HG03378 (cell line): Measurements from ENCODE around the gene LIM2.
"Not testable (repeated sequence)": the region's sequence is repeated elsewhere in the genome, so short reads cannot be mapped to it uniquely, and the experiment has no call there.

Experiments
- ATAC-seq: cut with Tn5 transposase; IDR thresholded peaks from one replicate; pipeline ENCODE4 v1.9.1; 2021; ENCODE audit warnings: mild to moderate bottlenecking, moderate library complexity; ENCODE audit not compliant: unreplicated experiment

The LIM2 gene

GRCh38 chr19:51387924-51388389 lies at the start of gene LIM2:
LIM2 (minus strand) TSS chr19:51387974; CDS start chr19:51387443, 531 bp downstream.
- no peak for ATAC-seq

DNA sequence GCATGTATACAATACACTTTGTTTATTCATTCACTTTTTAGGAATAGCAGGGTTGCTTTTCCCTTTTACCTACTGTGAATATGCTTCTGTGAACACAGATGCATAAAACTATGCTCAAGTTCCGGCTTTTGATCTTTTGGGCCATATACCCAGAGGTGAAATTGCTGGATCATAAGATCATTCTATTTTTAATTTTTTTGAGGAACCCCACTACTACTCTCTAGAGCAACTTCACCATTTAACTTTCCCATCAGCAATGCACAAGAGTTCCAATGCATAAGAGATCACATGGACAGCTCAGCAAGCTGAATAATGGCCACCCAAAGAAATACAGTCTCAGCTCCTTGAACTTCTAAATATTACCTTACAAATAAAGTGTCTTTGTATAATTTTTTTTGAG lies 46.7 kb upstream of the LIM2 start:
- no peak for ATAC-seq

DNA sequence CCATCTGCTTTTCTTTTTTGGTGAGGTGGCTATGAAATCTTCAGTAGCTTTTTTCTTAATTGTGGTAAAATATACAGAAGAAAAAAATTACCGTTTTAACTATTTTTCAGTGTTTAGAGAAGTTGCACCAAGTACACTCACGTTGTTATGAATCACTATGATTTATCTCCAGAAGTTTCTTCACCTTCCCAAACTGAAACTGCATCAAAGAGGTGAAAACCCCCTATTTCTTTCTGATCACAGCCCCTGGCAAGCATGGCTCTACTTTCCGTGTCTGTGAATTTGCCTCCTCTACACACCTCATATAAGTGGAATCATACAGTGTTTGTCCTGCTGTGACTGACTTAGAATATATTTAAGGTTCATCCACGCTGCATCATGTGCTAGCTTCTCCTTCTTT lies 45.3 kb upstream of the LIM2 start:
- ATAC-seq: no peak

DNA sequence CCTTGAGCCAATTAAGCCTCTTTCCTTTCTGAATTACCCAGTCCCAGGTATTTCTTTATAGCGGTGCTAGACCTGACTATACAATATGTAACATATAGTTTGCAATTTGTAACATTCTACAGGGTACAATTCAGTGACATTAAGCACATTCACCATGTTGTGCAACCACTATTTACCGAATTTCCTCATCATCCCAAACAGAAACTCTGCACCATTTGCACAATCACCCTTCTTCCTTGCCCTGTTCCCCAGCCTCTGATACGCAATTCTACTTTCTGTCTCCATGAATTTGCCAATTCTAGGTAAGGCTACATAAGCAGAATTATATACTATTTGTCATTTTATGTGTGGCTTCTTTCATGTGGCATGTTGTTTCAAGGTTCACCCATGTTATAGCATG lies 43.4 kb upstream of the LIM2 start:
- ATAC-seq: no peak

DNA sequence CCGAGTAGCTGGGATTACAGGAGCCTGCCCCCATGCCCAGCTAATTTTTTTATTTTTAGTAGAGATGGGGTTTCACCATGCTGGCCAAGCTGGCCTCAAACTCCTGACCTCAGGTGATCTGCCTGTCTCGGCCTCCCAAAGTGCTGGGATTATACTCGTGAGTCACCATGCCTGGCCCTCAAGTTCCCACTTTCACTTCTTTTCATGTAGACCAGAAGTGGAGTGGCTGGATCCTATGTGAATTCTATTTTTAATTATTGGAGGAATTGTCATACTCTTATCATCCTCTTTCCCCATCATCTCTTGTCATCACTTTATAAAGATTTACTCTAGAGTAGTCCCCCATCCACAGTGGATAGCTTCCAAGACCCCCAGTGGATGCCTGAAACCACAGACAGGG lies 42.4 kb upstream of the LIM2 start:
- no peak for ATAC-seq

DNA sequence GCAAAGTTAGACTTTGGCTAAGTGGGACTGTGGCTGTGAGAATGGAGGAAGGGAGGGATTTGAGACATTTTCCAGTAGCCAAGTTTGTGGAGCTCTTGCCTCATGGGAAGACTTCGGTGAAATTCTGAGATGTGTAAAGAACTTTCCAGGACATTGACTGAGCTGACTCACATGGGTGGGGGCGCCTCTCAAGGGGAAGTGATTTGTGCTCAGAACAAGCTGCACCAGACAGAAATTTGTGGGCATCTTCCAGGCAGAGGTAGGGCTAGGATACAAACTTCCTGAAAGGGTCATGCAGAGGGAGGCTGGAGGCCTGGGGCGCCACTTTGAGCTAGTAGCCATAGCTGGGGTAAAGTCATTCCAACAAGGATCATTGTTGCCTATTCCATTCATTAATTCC lies 39.4 kb upstream of the LIM2 start:
- ATAC-seq: no peak

GRCh38 chr19:51422053-51422448 lies 34.3 kb upstream of the LIM2 start:
- no peak for ATAC-seq

- no peak for ATAC-seq
These were observed 33.7 kb upstream of the LIM2 start for GRCh38 chr19:51421229-51422052.

GRCh38 chr19:51420511-51420910 lies 32.7 kb upstream of the LIM2 start:
- ATAC-seq: not testable (repeated sequence)

DNA sequence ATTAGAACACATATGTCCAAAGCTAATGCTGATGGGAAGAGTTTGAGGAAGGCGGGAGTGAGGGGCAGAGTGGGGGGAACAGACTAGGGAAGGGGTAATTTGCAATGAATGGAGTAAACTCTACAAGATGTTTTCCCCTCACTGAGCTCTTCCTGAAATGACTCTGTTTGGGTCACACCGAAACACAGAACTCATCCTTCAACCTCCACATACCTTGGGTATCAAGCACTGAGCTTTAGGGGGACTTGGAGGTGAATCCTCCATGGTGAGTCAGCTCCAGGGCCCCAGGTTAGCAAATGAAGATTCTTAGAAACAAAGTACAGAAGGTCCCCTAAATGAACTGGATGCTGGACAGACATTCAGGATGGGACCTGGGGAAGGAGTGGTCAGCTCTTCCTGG lies 30.9 kb upstream of the LIM2 start:
- no peak for ATAC-seq

DNA sequence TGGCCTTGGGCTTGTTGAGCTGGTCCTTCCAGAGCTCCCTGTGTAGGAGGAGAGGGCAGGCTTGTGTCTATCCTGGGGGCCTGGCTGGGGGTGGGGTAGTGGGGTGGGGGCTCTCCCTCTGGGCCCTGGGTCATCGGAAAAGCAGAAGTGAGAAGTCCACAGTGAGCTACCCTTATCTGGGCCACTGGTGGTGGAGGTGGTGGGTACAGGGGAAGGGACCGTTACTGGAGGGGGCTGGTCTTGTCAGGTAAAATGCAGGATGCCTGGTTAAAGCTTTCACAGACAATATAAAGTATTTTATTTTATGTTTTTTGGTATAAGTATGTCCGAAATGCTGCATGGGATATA lies 30.0 kb upstream of the LIM2 start:
- ATAC-seq: no peak

- ATAC-seq: no peak
These were observed 29.5 kb upstream of the LIM2 start, which contains the start of gene SIGLEC10 for GRCh38 chr19:51417107-51417809. SIGLEC10 (minus strand) TSS chr19:51417642; CDS start chr19:51417581, 61 bp downstream.

- not testable (repeated sequence) for ATAC-seq
These were observed 28.6 kb upstream of the LIM2 start for GRCh38 chr19:51416422-51416821.

GRCh38 chr19:51415187-51415586 lies 27.4 kb upstream of the LIM2 start:
- no peak for ATAC-seq

- no peak for ATAC-seq
These were observed 23.4 kb upstream of the LIM2 start for GRCh38 chr19:51410950-51411748.

GRCh38 chr19:51407511-51408131 lies 19.8 kb upstream of the LIM2 start:
- ATAC-seq: no peak

DNA sequence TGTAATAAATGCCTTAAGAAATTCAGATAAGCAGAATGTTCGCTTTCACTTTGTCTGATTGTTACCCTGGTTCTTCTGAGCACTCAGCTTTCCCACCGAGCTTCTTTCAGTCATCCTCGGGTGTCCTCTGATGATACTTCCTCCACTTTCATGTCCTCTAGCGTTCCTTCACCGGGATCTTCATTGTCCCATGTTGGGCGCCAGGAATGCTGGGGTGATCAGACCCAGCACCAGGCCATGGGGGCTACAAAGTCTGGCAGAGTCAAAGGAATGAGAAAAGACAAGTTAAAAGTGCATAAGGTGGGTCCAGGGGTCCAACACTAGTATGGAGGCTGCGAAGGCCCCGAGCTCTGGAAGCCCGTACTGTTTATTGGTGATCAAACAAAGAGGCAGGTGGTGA lies 14.3 kb upstream of the LIM2 start:
- ATAC-seq: no peak

GRCh38 chr19:51399936-51400335 lies 12.2 kb upstream of the LIM2 start:
- ATAC-seq: not testable (repeated sequence)

DNA sequence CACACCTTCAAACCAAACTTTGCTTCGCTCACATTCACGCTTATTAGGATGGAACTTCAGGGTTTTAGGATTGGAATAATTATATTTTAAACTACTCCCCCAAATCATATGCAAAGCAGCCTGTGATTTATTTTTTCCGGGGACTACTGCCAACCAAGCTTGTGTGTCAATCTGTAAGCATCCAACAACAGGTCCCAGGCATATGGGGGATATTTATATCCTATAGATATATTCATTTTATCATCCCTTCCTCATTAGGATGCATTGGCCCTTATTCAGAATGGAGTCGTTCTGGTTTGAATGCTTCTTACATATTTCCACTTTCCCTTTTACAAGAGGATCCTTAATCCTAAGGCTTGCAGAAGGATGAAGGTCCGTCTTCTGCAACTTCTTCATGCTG lies 11.5 kb upstream of the LIM2 start:
- no peak for ATAC-seq

GRCh38 chr19:51398096-51398704 lies 10.4 kb upstream of the LIM2 start:
- ATAC-seq: no peak
